NCI-H82 treated with DMSO at 0.1 percent for 48 hours (cell line): ENCODE measurements around the gene SLC27A5.
A peak's percentile ranks its signal among the peaks of the same experiment; 100 is the strongest.
"Not testable (repeated sequence)": the region's sequence is repeated elsewhere in the genome, so short reads cannot be mapped to it uniquely, and the experiment has no call there.

ENCODE experiments used
- DNase-seq: peaks from one replicate; lab custom pipeline; 2025; ENCODE audit not compliant: unreplicated experiment; lab: John Stamatoyannopoulos, UW

The SLC27A5 gene

DNA sequence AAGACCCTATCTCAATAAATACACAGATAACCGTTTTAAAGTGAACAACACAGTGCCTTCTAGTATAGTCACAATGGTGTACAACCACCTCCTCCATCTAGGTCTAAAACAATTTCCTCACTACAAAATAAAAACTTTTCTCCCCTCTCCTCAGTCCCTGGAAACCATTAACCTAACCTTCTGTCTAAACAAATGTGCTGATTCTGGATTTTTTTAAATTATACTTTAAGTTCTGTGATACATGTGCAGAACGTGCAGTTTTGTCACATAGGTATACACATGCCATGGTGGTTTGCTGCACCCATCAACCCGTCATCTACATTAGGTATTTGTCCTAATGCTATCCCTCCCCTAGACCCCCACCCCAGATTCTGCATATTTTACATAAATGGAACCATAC is 17.6 kb upstream of the SLC27A5 start:
- DNase-seq = no peak

DNA sequence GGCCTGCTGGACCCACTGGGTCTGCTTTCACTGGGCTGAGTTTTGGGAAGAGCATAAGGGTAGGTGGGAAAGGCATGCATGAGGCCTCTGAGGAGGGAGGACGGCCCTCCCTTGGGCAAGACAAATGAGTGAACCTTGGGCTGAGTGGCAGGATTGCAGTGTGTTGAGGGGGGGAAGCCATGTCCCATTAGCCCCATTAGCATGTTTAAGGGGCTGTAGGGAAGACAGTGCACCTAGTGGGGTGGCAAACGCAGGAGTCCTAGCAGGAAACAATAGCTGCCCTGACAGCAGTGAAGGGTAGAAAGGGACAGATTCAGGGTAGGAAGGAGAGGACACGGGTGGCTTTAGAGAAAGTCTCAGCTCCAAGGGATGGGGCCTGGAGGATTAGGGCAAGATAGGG is 10.9 kb upstream of the SLC27A5 start:
- no peak for DNase-seq

DNA sequence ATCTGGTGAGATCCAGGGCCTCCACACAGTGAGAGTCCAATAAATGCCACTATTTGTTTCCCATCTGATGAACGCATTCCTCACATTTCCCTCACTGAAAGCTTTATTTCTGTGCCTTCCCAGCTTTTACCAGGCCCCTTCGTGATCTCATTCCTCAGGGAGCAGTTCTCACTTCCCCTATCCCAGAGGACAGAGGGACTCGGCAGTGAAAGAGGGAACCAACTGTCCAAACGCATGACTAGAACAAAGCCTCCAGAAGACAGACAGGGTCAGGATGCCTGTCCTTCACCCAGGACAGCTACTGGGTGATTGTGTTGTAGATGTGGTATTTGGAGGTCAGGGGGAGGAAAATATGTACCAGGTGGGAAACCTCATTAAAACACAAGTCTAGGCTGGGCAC is 9.9 kb upstream of the SLC27A5 start:
- DNase-seq = no peak

DNA sequence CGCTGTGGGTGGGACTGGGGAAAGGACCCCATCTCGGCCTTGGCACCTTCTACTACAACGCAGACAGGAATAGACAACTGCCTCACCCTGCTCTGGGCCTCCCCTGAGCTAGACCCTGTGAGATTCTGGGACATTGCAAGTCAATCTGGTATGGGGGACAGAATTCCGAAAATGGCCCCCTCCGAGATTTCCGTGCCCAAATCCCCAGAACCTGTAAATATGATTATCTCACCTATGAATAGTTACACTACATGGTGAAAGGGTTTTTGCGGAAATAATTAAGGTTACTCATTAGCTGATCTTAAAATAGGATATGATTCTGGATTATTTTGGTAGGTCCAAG is 8.4 kb upstream of the SLC27A5 start:
- DNase-seq = no peak

DNA sequence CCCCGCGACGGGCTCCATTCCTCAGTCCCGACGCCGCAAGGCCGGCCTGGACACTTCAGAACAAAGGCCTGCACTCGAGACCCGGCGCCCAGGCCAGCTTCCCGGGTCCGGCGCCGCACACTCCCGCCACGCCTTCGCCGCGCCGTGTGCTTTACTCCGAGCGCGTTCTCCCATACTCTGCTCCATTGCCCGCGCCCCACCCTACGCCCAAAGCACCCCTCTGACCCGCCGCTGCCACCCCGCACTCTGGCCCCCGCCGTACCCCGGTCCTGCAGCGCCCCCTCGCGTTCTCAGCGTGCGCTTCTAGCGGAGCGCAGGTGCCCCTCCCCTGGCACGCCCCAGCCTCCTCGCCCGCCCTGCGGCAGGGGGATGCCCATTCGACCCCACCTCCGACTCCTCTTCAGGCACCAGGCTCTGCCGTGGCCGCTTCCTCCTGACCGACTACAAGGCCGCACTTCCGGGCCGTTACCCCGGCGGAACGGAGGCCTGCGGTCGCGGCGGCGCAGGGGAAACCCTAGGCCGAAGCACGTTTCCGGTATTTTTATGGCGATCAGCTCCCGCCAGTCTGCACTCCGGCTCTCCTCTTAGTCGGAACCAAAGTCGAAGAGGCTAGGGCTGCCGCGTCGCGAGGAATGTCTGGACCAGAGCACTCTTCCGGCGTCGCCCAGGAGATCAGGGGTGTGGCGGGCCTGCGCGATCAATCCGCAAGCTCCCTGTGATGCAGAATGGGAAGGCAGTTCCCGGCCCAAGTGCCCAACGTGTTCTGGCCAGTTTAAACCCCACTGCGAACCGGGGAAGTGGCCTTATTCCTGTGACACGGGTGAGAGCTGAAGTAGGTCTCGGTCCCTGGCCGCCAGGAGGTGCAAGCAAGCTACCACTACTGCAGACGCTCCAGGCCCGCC is 7.8 kb upstream of the SLC27A5 start, which contains the start of gene ZBTB45:
Gene ZBTB45 (minus strand): TSS at position 456 of the 902 bp plus-strand sequence. CDS start 2,137 bp downstream, outside the sequence.
- peak; percentile 96 for DNase-seq

DNA sequence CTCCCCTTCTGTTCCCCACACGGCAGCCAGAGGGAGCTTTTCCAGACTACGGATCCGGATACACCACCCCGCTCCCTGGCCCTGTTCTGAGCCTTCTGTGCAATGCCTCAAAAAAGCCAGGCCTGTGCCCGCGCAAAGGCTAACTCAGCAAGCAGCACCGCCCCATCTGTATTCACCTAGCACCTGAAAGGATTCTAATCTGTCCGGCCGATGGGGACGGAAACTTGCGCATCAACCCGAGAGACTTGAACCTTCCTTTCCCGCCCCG is 7.2 kb upstream of the SLC27A5 start:
- peak; percentile 73 for DNase-seq

DNA sequence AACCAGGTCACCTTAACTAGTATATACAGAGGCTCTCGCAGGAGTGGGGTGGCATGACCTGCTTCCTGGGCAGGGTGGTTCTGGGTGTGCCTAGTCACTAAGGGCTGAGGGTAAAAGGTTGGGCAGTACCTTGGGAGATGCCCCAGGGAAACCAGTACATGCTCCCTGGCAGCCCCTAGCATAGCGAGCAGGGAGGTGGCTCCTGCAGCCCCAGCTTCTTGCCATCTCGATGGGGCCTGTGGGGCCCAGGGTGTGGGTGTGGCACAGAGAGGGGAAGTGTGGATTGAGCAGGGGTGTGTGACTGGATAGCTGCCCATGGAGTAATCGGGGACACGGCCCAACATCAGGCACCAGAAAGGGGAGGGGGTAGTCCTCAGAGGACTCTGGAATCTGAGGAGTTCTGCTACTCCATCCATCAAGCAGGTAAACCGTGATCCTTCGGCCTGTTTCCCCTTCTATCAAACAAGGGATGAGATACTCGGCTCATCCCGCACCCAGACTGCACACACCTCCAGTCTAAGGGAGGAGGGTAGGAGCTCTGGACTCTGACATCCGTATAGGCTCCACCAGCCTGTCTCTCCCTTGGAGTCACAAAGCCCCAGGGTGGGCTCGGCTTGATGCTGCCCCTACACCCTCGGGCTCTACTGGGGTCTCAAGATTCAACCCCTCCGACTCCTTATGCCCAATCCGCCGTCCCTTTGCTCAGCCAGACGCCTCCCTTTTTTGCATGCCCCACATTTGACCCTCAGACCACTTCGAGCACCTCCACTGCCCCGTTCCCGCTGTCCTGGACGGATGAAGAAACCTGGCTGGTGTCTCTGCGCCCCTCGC is 6.7 kb upstream of the SLC27A5 start:
- no peak for DNase-seq

DNA sequence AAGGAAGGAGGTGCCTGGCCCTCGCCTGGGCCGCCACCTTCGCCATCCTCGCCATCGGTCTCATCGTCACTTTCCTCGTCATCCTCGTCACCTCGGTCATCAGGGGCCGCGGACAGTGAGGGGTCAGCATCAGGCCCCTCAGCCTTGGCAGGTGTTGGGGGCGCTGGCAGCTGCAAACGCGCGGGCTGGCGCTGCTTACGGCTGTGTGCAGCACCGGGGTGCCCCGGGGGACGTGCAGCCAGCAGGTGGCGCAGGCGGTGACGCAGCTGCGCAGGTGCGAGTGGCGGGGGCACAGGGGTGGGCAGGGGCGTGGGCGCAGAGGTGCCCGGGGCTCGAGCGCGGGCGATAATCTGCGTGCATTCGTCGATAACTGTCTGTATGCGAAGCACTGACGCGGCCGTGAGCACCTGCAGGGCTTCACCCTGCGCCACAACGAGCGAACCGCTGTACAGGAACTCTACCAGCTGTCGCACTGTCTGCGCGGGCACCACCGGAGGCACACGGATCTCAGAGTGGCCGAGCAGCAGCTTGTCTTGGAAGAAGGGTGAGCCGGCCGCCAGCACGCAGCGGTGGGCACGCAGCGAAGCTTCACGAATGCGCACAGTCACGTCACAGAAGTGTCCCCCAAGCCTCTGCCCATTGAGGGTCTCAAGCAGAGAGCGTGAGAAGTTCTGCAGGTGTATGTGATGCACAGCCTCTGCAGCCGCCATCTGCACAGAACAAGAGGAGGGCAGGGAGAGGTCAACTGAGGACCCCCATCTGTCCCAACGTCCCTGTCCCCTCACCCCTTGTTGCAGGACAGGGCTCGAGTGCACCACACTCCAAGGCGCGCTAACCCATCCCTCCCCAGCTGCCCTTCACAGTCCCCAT is 5.4 kb upstream of the SLC27A5 start:
- no peak for DNase-seq

DNA sequence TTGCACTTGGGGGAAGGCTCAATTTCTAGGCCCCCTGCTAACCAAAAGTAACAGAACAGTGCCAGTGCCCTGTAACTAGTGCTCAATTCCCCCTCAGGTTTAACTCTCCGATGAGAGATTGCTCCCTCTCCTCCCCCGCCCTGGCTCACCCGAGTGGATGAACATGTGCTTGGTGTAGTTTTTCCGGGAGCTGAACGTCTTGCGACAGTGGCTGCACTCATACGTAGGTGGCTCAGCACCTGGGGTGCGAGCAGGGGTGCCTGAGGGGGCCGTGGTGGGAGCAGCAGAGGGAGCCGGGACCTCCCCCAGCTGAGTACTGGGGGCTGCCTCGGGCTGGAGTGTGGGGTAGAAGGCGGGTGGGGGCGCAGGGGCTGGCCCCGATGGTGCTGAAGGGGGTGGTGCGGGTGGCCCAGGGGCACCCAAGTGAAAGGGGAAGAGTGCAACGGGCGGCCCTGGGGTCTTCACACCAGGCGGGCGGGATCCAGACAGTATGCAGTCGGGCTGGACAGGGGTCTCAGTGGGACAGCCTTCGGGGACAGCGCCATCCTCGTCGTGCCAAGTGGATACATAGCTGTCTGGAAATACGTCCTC is 4.5 kb upstream of the SLC27A5 start:
- DNase-seq = no peak

DNA sequence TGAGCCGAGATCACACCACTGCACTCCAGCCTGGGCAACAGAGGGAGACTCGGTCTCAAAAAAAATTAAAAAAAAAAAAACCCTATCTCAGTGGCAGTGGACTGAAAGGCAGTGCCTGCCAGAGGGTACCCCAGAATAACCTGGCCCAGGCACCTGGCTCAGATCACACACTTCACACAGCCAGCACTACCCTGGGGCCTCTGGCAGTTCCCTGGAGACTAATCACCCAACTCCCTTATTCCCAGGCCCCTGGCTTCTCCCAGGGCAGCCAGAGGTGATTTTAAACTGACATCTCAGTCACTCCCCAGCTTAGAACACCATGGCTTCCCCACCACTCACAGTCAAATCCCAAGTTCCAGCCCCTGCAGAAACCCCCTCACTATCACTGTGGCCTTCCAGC is 3.5 kb upstream of the SLC27A5 start:
- no peak for DNase-seq

DNA sequence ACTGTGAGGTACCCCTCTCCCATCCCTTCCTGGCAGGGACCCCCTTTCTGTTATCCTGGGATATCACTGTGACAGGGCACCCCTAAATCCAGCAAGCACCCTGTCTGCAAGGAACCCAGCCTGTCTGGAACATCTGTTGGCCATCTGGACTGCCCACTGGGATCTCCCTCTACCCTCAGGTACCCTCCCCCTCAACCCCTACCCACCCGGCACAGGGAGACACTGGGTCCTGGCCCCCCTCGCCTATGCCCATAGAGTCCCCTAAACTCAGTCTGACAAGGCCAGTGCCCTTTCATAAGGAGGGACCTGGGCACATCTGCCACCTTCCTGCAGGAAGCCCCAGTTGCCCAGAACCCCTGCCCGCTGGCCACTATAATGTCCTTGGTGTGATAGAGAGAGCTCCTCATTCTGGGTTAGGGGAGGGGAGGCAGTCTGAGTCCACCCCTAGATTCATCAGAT is 2.8 kb upstream of the SLC27A5 start:
- DNase-seq = no peak

DNA sequence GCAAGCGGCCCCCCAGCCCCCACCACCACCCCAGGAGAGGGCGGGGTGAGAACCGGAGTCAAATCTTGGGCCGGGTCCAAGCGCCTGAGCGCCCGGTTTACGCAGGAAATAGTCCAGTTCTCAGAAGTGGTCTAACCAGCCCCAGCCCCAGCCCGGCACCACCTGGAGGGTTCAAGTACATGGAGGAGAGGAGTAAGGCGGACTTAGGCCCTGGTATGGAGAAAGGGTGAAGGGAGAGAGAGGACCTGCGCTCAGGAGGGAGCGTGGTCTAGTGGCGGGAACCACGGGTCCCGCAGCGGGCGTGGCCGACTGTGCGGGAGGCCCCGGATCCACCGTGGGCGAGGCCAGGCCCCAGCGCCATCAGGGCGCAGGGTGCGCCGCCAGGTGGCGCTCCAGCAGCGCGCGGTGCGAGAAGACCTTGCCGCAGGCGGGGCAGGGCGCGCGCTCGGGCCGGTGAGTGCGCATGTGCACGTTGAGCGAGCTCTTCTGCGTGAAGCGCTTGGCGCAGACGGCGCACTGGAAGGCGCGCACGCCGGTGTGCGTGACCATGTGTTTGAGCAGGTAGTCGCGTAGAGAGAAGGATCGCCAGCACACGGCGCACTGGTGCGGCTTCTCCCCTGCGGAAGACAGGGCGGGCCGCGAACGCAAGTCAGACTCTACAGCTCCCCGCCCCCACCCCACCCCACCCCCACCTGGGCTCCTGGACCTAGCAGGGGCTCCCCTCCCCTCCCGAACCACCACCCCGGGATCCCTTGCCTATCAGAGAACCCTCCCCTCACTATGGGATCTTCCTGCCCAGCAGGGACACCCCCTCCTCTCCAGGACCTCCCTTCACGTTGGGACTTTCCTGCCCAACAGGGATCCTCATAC is 2.1 kb upstream of the SLC27A5 start:
- no peak for DNase-seq

DNA sequence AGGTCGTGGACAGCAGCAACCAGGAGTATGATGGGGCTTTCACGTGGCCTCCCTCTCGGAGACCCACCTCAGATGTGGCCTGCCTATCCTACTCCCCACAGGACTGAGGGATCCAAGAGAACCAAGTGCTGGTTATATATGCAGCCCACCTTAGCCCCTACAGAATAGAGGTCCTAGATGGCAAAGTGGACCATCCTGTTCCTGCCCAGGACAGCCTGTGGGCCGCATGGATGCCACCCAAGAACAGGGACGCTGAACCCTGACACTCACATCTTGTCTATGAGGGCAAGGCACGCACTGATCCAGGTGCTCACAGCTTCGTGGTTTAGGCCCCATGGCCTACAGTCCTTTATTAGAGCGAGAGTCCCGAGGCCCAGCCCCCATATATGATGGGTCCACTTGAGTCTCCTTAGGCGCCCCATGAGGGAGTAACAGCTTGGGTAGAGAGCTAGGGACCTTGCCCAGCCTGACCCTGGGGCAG is 1.5 kb upstream of the SLC27A5 start:
- no peak for DNase-seq

DNA sequence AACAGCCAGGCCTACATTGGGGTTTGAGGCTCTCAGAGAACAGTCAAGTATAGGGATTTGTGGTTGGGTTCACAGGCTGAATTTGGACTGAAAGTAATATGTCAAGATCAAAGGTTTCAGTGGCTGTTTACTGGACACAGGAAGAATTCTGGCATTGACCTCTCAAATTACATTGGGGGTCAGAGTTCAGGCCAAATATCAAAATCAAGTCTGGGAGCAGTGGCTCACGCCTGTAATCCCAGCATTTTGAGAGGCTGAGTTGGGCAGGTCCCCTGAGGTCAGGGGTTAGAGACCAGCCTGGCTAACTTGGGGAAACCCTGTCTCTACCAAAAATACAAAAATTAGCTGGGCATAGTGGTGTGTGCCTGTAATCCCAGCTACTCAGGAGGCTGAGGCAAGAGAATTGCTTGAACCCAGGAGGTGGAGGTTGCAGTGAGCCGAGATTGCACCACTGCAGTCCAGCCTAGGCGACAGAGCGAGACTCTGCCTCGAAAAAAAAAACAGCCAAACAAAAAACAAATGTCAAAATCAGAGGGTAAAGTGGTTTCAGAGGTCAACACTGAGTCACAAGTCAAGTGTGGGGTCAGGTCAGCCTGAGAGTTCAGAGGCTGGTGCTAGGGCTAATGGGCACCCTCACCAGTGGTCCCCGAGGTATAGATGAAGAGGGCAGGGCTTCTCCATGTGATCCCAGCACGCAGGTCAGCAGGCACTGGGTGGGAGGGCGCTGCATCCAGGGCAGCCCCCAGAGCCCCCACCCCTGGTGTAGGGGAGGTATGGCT is 1.5 kb downstream of the SLC27A5 start:
- no peak for DNase-seq

DNA sequence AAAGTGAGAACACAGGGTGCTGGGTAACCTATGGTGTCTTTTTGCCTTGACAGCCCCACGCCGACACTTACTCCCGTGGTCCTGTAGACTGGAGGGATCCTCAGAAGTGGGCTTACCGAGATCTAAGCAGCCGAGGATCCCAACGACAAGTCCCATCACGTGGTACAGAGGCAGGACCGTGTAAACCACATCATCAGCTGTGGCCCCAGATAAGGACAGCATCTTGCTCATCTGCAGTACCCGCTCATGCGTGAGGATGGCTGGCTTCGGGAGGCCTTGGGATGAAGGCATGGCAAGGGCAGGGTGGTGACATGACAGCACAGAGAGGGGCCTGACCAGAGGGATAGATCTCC is 2.1 kb downstream of the SLC27A5 start:
- no peak for DNase-seq

DNA sequence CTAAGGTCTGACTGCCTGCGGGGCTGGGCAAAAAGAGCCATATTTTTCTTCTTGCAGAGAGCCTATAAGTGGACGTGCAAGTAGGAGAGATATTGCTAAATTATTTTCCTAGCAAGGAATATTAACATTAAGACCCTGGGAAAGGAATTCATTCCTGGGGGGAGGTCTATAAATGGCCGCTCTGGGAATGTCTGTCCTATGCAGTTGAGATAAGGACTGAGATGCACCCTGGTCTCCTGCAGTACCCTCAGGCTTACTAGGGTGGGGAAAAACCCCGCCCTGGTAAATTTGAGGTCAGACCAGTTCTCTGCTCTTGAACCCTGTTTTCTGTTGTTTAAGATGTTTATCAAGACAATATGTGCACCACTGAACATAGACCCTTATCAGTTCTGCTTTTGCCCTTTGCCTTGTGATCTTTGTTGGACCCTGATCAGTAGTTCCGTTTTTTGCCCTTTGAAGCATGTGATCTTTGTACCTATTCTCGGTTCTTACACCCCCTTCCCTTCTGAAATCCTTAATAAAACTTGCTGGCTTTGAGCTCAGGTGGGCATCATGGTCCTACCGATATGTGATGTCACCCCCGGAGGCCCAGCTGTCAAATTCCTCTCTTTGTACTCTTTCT is 4.1 kb downstream of the SLC27A5 start:
- not testable (repeated sequence) for DNase-seq

DNA sequence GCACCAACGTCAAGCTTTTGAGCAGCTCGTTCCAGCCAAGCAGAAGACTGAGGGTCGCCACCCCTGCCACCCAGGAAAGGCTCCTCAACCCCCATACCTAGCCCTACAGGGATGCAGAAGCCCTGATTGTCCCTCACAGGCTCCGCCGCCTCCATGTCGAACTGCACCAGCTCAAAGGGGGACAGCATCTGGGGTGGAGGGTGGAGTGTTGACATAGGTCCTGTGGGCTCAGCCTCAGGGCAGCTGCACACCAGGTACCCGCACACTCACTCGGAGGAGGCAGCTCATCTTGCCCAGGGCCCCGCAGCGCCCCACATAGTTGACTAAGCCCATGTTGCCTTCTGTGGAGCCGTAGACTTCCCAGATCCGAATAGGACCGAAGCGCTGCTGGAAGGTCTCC is 11.6 kb downstream of the SLC27A5 start:
- no peak for DNase-seq

DNA sequence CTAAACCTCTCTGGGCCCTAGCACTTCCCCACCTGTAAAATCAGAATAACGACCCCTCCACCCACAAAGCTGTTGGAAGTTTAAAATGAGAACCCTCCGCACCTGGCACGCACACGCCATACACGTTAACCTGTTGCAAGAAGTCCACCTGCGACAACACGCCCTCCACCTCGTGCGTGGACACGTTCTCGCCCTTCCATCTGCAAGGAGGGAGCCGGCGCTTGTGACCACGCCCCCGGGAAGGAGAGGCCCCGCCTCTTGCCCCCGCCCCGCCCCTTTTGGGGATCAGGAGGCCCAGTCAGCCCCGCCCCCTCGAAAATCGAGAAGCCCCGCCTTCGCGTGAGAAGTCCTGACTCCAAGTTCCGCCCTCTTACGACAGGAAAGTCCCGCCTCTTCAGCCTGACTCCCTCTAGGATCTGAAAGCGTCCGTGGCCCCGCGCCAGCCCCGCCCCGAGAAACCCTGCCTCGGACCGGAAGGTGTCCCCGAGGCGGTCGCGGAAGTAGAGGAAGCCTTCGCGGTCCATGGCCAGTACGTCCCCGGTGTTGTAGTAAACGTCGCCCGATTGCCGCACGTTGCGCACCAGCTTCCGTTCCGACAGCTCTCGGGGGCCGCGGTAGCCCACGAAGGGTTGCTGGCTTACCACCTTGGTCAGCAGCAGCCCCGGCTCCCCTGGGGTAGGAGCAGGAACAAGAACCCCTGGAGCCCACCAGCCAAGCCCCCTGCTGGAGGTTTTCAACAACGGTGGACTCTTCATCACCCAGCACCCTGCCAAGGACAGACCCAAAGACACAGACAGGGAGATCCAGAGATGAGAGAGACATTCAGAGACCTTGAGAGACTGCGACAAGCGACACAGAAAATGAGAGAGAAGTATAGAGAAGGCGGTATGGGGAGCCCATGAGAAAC is 12.5 kb downstream of the SLC27A5 start:
- DNase-seq = peak; percentile 97
